HG02840 (cell line): ENCODE measurements around the gene HS1BP3.

Source experiments
- ATAC-seq: cut with Tn5 transposase; IDR thresholded peaks from one replicate; pipeline ENCODE4 v1.9.1; 2021; ENCODE audit warnings: mild to moderate bottlenecking, moderate library complexity, moderate number of reproducible peaks; ENCODE audit not compliant: unreplicated experiment, low FRiP score

The HS1BP3 gene

DNA sequence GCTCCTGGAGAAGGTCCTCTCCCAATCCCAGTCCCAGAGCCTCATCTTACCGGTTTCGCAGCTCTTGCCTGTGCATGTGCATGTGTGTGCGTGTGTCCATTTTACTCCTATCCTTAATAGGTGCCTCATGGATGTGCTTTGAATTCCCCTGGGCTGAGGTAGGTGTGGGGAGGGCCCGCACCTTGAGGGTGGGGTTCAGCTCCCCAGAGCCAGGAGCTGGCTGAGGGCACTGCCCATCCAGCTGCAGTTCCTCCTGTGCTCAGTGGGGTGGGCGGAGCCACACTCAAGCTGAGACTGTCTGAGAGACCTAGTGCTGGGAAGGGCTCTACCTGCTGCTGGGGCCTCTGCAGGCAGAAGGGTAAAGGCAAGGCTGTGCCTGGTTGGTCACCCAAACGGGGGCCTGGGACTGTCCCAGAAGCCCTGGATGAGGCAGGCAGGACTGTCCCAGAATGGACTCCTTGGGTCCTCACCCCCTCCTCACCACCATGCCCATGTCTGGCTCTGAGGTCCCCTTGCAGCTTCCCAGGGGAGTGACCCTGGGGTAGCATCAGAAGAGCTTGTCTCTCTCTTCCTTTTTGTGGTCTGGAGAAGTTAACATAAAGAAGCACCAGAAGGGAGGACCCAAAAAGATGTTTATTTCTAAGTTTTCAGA is 24.9 kb upstream of the HS1BP3 start:
- ATAC-seq: peak; percentile 62

- ATAC-seq: no peak
Measured at GRCh38 chr2:20674974-20675679, 24.2 kb upstream of the HS1BP3 start.

- no peak for ATAC-seq
Measured at GRCh38 chr2:20674309-20674965, 23.5 kb upstream of the HS1BP3 start.

- no peak for ATAC-seq
Measured at GRCh38 chr2:20673686-20674308, 22.9 kb upstream of the HS1BP3 start.

DNA sequence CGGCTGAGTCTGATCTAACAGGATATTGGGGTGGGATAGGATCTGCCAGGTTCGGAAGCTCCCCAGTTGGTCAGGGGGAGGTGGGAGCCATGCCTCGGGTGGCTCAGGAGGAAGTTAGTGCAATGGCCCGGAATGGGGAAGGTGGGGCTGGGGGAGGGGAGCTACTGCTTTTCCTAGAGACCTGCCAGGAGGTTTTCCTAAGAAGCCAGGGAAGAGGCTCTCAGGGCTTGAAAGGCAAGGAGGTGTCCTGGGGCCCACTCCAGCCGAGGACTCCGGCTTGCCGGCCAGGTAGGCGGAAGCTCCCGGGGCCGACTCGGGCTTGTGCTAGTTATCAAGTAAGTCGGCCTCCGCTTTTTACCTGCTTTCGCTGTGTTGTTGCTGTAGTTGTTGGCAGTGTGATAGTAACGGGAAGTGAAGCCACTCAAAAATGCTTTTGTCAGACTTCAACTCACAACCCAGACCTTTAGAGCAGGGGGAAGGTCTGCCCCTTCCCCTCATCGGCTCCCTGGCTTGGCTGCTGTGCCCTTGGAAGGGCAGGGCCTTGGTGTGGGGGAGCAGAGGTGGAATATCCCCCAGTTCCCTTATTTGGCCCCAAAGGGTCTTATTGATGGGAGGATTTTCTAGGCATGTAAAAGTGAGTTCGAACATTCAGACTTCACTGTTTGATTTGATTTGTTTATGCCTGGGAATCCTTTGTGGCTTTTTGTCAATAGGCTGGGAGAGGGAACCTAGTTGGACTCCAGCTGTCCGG is 21.5 kb upstream of the HS1BP3 start:
- no peak for ATAC-seq

DNA sequence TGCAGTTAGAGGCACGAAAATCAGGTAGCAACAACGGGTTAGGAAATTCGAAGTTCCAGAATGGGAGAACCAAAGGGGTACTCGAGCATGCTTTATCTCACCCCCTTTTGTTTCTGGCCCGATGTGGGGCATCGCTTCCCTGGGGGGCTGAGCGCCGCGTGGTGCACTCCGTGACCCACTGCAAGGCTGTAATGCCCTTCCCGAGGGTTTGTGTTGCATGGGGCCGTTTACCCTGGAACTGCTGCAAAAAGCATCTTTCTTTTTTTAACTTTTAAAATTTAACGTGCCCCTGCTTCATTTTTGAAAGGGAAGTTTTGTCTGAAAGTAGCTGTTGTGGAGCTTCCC is 20.8 kb upstream of the HS1BP3 start:
- no peak for ATAC-seq

- no peak for ATAC-seq
Measured at GRCh38 chr2:20671036-20671735, 20.3 kb upstream of the HS1BP3 start.

DNA sequence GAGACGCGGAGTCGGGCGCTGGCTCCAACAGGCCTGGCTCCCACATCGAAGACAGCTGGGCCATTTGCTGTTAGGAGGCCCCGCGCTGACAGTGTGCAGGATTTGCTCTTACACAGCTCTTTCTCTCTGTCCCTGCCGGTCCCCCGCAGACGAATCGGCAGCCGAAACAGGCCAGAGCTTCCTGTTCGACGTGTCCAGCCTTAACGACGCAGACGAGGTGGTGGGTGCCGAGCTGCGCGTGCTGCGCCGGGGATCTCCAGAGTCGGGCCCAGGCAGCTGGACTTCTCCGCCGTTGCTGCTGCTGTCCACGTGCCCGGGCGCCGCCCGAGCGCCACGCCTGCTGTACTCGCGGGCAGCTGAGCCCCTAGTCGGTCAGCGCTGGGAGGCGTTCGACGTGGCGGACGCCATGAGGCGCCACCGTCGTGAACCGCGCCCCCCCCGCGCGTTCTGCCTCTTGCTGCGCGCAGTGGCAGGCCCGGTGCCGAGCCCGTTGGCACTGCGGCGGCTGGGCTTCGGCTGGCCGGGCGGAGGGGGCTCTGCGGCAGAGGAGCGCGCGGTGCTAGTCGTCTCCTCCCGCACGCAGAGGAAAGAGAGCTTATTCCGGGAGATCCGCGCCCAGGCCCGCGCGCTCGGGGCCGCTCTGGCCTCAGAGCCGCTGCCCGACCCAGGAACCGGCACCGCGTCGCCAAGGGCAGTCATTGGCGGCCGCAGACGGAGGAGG is 19.6 kb upstream of the HS1BP3 start:
- no peak for ATAC-seq

GRCh38 chr2:20669562-20670314 is 18.8 kb upstream of the HS1BP3 start:
- no peak for ATAC-seq

DNA sequence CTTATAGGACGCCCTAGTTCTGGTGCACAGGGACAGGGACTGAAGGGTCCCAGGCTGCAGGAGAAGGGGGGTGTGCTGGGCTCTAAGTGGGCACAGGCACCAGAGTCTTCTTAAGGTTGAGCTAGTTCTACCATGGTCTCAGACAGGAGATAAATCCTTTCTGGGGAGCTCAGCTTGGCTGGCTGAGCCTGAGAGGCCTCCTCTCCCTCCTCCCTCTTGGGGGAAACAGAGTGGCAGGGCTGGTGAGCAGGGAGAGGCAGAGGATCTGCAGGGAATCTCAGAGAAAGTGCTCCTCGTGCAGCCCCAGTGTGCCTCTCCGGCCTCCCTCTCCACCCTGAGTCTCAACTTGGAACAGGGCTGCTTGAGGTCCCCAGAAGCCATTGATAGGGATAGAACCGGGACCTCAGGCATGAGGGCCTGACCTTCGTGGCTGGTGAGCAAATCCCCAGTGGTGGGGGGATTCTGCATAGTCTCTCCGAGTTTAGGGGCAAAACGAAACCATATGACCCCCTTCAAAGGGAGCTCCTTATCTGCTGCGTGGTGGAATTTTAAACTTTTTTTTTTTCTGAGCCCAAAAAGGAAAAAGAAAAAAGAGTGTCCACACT is 18.1 kb upstream of the HS1BP3 start:
- no peak for ATAC-seq

DNA sequence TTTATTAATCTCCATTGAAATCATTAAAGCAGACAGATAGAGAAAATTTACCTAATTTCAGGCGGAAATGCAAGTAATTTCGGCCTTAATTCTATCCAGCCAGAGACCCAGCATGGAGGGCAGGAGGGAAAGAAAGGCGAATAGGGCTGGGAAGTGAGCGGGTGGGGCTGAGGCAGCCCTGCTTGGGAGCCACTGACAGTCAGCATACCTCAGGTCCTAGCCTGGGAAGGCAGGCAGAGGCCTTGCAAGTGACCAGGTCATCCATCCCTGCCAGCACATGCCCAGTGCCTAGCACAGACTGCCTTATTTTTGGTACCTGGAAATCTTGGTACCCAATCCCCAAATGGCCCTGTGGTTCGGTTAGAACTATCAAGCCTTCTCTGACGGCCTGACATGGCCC is 17.6 kb upstream of the HS1BP3 start:
- no peak for ATAC-seq

DNA sequence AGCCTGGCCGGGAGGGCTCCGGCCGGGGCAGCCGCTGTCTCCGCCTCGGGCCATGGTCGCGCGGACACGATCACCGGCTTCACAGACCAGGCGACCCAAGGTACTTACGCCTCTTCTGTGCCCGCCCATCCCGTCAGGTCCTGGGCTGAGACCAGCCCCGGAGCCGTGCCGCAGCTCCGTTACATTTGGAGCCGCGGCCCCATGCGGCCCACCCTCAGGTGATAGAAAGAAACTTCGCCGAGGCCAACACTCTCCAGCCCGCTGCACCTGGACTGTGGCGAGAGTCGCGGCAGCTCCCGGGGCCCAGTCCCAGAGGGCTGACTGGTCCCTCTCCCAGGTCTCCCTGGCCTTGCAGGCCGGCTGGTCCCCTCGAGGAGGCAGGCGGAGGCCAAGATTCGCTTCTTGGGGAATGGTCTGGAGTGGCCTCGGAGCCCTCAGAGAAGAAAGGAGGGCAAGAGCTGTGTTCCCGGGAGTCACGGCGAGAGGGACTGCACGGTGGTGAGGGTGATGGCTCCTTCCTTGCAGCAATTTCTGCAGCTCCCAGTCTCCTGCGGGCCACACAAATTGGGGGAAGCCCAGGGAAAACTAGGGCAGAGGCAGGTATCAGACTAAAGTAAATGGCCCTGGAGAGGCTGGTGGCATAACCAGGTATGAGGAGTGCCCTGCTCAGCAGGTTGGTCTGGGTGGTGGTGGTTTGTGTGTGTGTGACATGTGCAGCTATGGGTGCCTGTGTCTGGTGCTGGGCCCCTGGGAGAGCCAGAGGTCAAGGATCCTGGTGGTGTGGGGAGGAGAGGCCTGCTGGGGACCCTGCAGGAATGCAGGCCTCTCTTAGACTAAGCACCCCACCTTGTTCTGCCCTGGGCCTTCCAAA is 16.9 kb upstream of the HS1BP3 start:
- ATAC-seq: no peak

DNA sequence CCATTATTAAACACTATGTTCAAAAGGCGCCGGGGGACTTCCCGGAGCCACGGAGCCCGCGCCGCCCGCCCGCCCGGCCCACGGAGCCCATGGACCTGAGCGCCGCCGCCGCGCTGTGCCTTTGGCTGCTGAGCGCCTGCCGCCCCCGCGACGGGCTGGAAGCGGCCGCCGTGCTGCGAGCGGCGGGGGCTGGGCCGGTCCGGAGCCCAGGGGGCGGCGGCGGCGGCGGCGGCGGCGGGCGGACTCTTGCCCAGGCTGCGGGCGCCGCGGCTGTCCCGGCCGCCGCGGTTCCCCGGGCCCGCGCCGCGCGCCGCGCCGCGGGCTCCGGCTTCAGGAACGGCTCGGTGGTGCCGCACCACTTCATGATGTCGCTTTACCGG is 16.2 kb upstream of the HS1BP3 start:
- no peak for ATAC-seq

DNA sequence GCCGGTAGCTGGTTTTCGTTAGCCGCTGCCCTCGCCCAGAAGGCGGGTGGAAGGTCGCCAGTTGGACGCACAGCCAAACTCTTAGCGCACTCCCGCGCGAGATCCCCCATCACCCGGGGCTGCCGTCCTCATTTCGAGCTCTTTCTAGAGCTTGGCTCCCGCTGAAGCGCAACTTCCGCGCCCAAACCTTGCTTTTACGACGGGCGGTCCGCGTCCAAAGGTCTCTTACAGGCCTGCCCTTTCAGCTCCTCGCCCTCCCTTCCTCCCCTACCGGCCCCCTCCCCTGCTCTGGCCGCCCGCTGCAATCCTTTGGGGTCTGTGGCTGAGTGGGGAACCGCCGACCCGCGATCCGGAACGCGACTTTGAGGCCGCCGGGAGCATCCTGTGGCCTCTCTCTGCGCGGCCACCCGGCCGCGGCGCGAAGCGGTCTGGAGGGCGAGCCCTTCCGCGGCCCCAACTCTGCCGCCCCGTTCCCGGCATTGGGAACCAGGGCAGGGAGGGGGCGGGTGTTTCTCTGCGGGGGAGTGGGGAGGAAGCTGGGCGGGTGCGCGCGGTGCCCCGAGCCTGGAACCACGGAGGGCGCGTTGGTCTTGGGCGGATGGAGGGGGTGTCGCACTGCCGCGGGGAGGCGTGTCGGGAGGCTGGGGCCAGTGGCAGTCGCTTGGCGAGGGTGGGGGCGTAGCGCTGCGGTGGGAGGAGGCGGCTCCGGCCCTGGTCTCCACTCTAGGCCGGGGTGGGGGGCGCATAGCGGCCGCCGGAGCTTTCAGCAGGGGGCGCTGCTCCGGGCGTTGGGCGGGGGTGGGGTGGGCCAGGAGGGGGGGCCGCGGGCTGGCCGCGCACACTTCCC is 15.6 kb upstream of the HS1BP3 start, which contains the start of gene GDF7:
GDF7 (plus strand) TSS at position 841 of the 847 bp plus-strand sequence. CDS start 96 bp downstream, outside the sequence.
- no peak for ATAC-seq

GRCh38 chr2:20666005-20666303 is 15.1 kb upstream of the HS1BP3 start:
- ATAC-seq: no peak

DNA sequence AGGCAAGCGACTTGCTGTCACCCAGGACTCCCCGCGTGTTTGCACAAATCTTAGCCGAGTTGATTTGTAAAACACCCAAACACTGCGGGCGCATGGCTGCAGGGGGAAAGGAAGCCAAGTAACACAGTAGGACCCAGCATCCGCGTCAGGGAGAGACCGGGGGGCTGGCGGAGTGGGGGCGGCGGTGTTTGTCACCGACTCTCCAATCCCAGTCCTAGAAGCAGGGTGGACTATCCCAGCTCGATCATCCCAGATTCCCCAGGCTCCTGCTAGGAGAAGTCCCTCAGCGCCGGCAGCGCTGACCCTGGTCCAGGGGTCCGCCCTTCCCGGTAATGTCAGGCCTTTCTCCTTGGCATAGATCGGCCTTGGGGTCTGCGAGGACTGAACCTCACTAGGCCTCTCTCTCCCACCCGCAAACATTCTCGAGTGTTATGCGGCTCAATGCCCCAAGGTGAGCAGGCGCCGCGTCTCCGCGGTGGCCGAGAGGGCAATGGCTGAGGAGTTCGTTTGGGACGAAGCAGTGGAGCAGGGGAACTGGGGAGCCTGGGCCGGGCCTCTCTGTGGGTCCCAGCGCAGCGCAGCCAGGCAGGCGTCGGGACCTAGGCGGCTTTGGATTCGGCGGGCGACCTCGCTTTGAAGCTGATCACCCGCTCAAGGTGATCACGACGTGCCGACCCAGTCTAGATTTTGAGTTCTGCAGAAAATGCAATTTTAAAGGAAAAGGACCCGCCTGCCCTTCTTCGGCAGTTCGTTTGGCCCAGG is 14.5 kb upstream of the HS1BP3 start:
- no peak for ATAC-seq
